Stimulated activated CD4-positive, alpha-beta T cell treated with anti-CD3 and anti-CD28 coated beads, Interleukin-2, amount 100 ng/mL, for 48 hours (primary cell): ENCODE data around the gene CD99L2.

Experiments
- DNase-seq, 2 donors: peaks; one replicate each; pipeline ENCODE4 v3.0.0-alpha.2; 2020

Gene CD99L2

DNA sequence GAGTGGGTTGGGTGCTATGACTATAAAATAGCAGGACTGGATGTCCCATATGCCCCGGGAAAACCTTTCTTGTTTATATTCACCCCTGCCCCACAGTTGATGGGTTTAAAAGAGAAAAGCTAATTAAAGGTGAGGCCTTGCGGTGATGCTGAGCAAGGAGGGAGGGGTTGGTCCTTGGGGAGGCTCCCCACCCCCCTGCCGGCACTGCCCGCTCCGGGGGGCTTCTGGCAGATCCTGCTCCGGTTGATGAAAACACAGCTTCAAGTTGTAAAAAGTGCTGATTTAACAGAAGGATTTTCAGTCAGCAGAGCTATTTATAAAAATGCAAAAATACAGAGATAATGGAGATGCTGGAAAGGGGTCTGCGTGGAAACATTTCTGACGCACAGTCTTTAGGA, 136.7 kb downstream of the CD99L2 start:
- no peak for DNase-seq

- no peak for DNase-seq
Measured at GRCh38 chrX:150761176-150761818, 137.2 kb downstream of the CD99L2 start.

DNA sequence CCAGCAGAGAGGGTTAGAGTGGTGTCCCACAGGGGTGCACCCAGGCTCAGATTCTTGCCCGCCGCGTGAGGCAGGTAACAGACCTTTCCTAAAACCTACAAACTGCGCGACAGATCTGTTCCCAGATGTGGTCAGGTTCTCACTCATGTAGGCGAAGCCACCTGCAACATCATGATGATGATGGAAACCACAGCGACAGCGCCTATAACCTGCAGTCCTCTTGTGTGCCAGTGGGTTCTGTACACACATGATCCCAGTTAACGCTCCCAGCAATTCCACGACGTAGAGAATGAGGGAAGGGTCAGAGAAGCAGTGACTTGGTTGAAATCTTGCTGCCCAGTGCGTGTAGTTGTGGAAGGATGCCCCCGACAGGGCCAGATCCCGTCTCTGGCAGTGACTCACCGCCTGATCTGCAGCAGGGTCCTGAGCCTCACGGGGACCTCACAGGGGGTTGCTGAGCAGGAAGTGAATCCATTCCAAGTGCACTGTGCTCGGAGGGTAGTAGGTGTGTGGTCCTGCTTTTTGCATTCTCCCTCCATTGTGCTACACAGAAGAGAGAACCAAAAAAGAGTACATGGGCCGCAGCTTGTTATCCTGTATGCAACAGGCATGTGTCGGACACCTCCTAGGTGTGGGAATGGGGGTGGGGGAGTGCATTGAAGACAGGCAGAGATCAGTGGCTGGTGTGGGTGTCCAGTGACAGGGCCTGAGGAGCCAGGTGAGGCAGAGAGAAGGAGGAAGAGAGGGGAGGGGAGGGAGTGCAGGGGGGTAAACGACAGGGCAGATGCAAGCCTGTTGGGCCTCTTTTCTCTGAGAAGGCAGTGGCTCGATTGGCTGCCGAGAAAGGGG, 138.7 kb downstream of the CD99L2 start:
- DNase-seq, result no peak

- no peak for DNase-seq
Measured at GRCh38 chrX:150757371-150757770, 141.1 kb downstream of the CD99L2 start.

GRCh38 chrX:150753968-150754367, 144.5 kb downstream of the CD99L2 start:
- DNase-seq, result no peak

DNA sequence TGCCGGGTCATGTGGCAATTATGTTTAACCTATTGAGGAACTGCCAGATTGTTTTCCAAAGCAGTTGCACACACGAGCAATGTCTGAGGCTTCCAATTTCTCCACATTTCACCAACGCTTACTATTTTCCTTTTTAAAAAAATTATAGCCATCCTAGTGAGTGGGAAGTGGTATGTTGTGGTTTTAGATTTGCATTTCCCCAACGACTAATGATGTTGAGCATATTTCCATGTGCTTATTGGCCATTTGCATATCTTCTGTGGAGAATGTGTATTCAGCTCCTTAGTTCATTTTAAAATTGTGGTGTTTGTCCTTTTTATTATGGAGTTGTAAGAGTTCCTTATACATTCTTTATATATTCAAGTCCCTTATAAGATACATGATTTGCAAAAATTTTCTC, 145.1 kb downstream of the CD99L2 start:
- no peak for DNase-seq

DNA sequence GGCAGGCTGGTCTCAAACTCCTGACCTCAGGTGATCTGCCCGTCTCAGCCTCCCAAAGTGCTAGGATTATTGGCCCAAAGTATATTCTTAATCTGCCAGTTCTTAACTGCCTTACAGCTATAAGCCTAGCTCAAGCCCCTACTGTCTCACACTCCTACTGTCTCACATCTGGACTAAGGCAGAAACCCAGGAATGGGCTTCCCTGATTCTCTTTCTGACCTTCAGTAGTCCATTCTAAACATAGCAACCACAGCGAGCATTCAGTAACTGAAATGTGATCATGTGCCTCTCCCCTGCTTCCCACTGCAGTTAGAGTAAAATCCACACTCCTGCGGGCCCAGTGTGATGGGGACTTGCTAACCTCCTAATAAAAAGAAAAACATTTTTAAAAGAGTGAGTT, 146.3 kb downstream of the CD99L2 start:
- no peak for DNase-seq

DNA sequence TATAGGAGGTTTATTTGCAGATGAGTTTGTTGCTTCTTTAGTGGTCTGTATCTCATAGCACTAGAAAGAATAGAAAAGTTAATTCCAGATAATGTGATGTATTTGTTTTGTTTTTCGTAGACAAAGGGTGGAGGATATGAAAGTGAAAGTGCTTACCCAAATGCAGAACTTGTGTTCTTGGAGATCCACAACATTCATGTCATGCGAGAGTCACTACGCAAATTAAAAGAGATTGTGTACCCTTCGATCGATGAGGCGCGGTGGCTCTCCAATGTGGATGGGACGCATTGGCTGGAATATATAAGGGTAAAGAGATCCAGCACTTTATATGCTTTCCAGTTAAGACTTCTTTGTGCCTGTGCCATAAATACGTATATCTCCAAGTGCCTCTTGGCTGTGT, 162.0 kb downstream of the CD99L2 start:
- DNase-seq, result no peak

GRCh38 chrX:150731795-150732194, 166.7 kb downstream of the CD99L2 start:
- DNase-seq, result peak; percentile 41 to 44

DNA sequence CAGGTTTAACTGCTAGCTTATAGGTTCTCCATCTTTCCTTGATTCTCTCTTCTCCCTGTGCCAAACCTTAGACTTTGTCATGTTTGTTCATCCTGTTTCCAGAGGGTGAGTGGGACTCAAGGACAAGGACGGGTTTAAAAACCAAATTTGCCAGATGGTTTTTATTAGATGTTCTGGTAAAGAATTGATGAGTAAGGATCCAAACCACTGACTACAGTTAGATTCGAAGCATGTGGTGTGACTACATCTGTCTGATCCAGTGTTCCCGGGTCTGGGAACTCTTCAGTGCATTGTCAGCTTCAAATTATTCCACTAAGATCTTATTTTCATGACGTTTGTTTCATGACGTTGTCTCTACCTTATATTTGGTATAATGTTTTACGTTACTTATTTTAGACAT, 167.7 kb downstream of the CD99L2 start:
- DNase-seq, result no peak

DNA sequence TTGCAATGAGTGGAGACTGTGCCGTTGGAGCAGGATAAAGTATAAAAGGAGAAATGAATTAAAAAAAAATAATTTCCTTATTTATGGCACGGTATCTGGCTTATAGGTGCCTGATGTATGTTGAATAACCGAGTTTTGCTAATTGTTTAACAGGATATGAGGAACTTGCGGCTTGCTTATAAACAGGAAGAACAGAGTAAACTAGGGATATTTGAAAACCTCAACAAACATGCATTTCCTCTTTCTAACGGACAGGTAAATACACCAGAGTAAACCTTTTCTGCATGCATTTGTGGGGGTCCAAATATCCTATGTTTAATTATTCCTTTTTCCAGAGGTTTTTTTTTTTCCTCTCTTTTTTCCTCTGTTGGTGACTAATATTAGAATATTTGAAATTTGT, 168.5 kb downstream of the CD99L2 start:
- DNase-seq, result no peak

GRCh38 chrX:150719621-150720020, 178.8 kb downstream of the CD99L2 start:
- DNase-seq, result no peak
